Measurements from ENCODE around the gene CLEC20A. TPM values are rescaled to one million over a fixed set of nuclear protein-coding genes. Genes with fewer than 3 reads are reported as not detected.

The CLEC20A gene
- total RNA-seq, 1 donor from 2014 or later: not detected

DNA sequence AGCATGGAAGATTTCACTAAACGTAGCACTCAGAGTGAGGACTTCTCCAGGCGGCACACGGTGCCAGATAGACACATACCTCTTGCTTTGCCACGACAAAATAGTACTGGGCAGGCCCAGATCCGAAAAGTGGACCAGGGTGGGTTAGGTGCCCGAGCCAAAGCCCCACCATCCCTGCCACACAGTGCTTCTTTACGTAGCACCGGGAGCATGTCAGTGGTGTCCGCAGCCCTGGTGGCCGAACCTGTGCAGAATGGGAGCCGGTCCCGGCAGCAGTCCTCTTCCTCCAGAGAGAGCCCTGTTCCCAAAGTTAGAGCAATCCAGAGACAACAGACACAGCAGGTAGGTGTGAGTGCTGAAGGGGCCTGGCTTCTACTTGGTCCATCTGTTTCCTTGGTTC is 38.6 kb downstream of the CLEC20A start:
- TF ChIP-seq, protein P1, sequence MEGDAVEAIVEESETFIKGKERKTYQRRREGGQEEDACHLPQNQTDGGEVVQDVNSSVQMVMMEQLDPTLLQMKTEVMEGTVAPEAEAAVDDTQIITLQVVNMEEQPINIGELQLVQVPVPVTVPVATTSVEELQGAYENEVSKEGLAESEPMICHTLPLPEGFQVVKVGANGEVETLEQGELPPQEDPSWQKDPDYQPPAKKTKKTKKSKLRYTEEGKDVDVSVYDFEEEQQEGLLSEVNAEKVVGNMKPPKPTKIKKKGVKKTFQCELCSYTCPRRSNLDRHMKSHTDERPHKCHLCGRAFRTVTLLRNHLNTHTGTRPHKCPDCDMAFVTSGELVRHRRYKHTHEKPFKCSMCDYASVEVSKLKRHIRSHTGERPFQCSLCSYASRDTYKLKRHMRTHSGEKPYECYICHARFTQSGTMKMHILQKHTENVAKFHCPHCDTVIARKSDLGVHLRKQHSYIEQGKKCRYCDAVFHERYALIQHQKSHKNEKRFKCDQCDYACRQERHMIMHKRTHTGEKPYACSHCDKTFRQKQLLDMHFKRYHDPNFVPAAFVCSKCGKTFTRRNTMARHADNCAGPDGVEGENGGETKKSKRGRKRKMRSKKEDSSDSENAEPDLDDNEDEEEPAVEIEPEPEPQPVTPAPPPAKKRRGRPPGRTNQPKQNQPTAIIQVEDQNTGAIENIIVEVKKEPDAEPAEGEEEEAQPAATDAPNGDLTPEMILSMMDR (conservative IDR thresholded peaks at IDR 0.05): no peak
- Mint-ChIP-seq H3K27me3 (no peaks in the 10 kb centered on the region), H3K4me3 (no peak overlapping the region), H3K4me1 (ENCODE audit: unreplicated experiment) (peaks cover 7% of the 10 kb centered on the region), H3K36me3 (peaks cover 9% of the 10 kb centered on the region), H3K9me3 (no peaks in the 10 kb centered on the region), H3K27ac (no peak overlapping the region)
- DNase-seq (ENCODE audit: extremely low spot score, unreplicated experiment): no peak

DNA sequence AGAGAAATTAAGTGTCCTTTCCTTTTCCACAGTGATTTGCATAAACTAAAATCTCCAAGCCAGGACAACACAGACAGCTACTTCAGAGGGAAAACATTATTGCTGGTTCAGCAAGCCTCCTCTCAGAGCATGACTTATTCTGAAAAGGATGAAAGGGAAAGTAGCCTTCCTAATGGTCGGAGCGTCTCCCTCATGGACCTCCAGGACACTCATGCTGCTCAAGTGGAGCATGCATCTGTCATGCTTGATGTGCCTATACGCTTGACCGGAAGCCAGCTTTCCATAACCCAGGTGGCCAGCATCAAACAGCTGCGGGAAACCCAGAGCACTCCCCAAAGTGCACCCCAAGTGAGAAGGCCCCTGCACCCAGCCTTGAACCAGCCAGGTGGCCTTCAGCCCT is 39.1 kb downstream of the CLEC20A start:
- TF ChIP-seq, protein P1 (conservative IDR thresholded peaks at IDR 0.05): no peak
- Mint-ChIP-seq H3K4me3 (no peak overlapping the region), H3K4me1 (ENCODE audit: unreplicated experiment) (peaks cover 7% of the 10 kb centered on the region), H3K27ac (no peak overlapping the region), H3K27me3 (no peaks in the 10 kb centered on the region), H3K9me3 (no peaks in the 10 kb centered on the region), H3K36me3 (peaks cover 12% of the 10 kb centered on the region)
- no peak for DNase-seq (ENCODE audit: extremely low spot score, unreplicated experiment)

DNA sequence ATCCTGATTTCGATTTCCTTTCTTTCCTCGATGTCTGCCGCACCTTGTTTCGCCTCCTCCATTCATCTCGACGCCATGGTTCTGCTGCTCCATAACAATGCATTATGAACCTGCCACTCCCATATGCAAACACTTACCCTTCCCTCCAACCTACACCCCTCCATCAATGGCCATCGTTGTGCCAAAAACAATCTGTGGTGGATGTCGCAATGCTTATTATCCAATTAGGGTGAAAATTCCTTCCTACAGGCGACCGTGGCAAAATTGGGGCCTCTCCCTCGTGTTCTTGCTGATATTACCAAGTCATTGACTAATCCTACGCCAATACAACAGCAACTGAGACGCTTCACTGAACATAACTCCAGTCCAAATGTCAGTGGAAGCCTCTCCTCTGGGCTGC is 40.3 kb downstream of the CLEC20A start:
- Mint-ChIP-seq H3K27ac (no peak overlapping the region), H3K36me3 (peaks cover 16% of the 10 kb centered on the region), H3K27me3 (no peaks in the 10 kb centered on the region), H3K4me3 (no peak overlapping the region), H3K4me1 (ENCODE audit: unreplicated experiment) (peaks cover 2% of the 10 kb centered on the region), H3K9me3 (no peaks in the 10 kb centered on the region)
- DNase-seq (ENCODE audit: extremely low spot score, unreplicated experiment): no peak
- TF ChIP-seq, protein P1 (conservative IDR thresholded peaks at IDR 0.05): no peak

GRCh38 chr1:178452013-178452412 is 44.8 kb downstream of the CLEC20A start:
- Mint-ChIP-seq H3K27me3 (no peaks in the 10 kb centered on the region), H3K9me3 (no peaks in the 10 kb centered on the region), H3K4me1 (ENCODE audit: unreplicated experiment) (no peaks in the 10 kb centered on the region), H3K4me3 (no peak overlapping the region), H3K27ac (no peak overlapping the region), H3K36me3 (peaks cover 20% of the 10 kb centered on the region)
- TF ChIP-seq, protein P1 (conservative IDR thresholded peaks at IDR 0.05): no peak
- no peak for DNase-seq (ENCODE audit: extremely low spot score, unreplicated experiment)

- H3K9me3 Mint-ChIP-seq: no peaks in the 10 kb centered on the region
- peaks cover 15% of the 10 kb centered on the region for H3K36me3 Mint-ChIP-seq
- no peaks in the 10 kb centered on the region for H3K4me1 Mint-ChIP-seq (ENCODE audit: unreplicated experiment)
- no peaks in the 10 kb centered on the region for H3K27me3 Mint-ChIP-seq
- TF ChIP-seq, protein P1 (conservative IDR thresholded peaks at IDR 0.05): no peak
- no peak overlapping the region for H3K27ac Mint-ChIP-seq
- no peak for DNase-seq (ENCODE audit: extremely low spot score, unreplicated experiment)
- no peak overlapping the region for H3K4me3 Mint-ChIP-seq
Measured at GRCh38 chr1:178451529-178451928, 45.2 kb downstream of the CLEC20A start.

GRCh38 chr1:178450871-178451270 is 45.9 kb downstream of the CLEC20A start:
- H3K27me3 Mint-ChIP-seq: no peaks in the 10 kb centered on the region
- H3K4me3 Mint-ChIP-seq: no peak overlapping the region
- TF ChIP-seq, protein P1 (conservative IDR thresholded peaks at IDR 0.05): no peak
- no peaks in the 10 kb centered on the region for H3K4me1 Mint-ChIP-seq (ENCODE audit: unreplicated experiment)
- H3K27ac Mint-ChIP-seq: no peak overlapping the region
- DNase-seq (ENCODE audit: extremely low spot score, unreplicated experiment): no peak
- no peaks in the 10 kb centered on the region for H3K9me3 Mint-ChIP-seq
- H3K36me3 Mint-ChIP-seq: peaks cover 12% of the 10 kb centered on the region

Measured in type B pancreatic cell (in vitro differentiated cells).